GM12873 (cell line): ENCODE measurements around the gene INPP5A.

Experiments used
- TF ChIP-seq, protein P1 (sequence below): IDR thresholded peaks from 2 replicates; pipeline ENCODE4 v1.5.1; 2012; ENCODE audit warnings: low read depth, mild to moderate bottlenecking, moderate library complexity, low read length, control low read depth; ENCODE audit not compliant: insufficient read depth; ENCODE audit errors: missing control alignments

Gene INPP5A

DNA sequence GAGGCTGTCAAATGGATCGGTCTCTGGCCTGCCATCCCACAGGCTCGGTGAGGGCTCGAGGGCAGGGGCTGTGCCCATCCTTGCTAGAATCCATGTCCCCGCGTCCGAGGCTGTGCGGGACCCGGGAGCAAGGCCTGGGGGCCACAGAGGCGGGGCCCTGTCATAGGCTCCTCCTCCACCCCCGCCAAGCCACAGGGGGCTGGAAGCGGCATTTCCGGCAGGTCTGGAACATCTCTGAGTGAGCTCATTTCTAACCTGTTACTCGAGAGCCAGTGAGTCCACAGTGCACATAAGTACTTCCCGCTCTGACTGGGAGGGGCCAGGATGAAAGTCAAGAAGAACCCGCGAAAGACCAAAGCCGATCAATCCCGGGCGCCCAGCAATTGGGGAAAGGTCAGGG, 190.7 kb downstream of the INPP5A start:
- TF ChIP-seq, protein P1, sequence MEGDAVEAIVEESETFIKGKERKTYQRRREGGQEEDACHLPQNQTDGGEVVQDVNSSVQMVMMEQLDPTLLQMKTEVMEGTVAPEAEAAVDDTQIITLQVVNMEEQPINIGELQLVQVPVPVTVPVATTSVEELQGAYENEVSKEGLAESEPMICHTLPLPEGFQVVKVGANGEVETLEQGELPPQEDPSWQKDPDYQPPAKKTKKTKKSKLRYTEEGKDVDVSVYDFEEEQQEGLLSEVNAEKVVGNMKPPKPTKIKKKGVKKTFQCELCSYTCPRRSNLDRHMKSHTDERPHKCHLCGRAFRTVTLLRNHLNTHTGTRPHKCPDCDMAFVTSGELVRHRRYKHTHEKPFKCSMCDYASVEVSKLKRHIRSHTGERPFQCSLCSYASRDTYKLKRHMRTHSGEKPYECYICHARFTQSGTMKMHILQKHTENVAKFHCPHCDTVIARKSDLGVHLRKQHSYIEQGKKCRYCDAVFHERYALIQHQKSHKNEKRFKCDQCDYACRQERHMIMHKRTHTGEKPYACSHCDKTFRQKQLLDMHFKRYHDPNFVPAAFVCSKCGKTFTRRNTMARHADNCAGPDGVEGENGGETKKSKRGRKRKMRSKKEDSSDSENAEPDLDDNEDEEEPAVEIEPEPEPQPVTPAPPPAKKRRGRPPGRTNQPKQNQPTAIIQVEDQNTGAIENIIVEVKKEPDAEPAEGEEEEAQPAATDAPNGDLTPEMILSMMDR, result no peak

DNA sequence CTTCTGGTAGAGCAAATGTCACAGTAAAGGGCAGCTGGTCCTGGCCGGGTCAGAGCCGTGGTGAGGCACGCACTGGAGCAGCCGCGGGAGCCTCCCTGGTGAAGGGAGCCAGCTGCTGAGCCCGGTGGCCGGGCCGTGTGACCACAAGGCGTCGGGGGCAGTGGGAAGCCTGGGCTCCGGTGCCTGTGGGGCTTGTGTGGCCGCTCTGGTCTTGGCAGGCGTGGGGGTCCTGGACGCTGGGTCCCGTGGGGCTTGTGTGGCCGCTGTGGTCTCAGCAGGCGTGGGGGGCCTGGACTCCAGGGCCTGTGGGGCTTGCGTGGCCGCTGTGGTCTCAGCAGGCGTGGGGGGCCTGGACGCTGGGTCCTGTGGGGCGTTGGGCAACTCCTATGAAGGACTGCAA, 191.2 kb downstream of the INPP5A start:
- TF ChIP-seq, protein P1, result no peak

DNA sequence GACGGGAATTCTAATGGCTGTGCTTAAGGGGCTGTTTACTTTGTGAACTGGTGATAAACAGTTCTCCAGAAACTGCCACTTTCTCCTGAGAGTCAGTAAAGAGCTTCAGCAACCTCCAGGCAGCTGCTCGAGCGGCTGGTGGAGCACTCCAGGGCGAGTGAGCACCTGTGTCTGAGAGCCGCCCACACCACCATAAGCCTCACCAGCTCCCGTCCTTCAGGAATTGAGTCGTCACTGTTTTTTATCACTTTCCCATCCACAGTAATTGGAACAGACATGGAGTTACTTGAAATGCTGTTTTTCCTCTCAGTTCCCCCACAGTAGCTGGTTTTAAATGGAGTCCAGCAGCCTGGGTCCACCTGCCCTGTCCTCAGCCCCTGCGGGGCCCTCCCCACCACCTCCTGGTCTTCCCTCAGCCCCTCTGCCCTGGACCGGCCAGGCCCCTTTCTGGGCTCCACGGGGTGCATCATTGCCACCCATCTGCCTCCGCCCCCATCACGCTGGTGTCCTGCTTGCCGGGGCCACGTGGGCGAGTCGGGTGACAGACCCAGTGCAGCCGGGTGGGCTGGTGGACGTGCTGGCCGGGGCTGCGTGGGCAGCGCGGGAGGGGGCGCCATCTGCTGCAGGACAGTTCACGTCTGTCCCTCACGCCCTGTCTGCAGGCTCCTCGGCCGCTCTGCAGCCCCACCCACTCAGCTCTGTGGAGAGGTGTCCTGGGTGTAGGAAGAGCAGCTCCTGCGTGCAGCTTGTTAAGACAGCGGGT, 192.4 kb downstream of the INPP5A start:
- TF ChIP-seq, protein P1, result no peak

DNA sequence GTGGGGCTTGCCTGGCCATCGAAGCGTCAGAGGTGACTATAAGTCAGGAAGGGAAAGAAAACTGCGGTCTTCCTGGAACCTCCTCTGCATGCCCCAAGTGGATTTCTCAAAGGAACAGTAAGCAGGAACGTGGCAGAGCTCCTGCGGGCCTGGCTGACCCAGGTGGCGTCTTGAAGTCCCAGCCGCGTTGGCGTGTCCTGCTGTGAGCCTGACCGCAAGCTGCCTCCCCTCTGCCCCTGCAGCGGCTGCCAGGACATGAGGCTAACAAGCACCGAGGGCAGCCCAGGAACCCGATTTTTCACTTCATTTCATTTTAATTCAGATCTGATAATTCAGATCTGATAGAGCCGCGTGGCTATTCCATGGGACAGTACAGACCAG, 193.0 kb downstream of the INPP5A start:
- TF ChIP-seq, protein P1, result no peak

DNA sequence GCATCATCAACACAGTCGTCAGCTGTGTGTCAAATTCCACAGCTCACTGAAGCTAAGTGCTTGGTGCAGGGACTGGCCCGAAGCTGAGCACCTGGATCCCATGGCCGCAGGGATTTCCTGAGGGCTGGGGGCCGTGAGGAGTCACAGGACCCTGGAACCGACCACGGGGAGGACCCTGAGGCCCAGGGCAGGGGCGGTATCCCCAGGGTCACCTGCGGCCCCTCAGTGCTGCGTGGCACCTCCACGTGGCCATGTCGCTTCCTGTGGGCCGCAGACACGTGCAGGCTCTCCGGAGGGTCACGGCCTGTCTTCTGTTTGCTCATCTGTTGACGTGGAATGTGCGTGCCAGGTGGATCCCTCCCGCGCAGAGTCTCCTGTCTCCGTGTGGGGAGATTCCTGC, 194.9 kb downstream of the INPP5A start:
- TF ChIP-seq, protein P1, result no peak

DNA sequence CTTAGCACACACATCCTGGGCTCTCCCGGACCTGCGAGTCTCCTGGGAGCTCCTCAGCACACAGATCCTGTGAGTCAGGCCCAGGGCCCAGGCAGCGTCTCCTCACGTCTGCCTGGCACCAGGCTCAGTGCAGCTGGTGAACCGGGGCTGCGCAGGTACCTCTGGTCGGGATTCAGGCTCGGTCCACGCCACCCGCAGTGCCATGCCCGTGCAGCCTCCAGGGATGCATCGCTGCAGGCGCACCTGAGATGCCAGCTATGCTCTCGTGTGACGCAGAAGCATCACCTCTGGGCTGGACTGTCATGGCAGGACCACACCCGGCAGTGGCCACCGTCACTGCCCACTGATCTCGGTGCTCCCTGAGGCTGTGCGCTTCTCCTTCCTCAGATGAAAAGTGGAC, 196.3 kb downstream of the INPP5A start:
- TF ChIP-seq, protein P1, result no peak

DNA sequence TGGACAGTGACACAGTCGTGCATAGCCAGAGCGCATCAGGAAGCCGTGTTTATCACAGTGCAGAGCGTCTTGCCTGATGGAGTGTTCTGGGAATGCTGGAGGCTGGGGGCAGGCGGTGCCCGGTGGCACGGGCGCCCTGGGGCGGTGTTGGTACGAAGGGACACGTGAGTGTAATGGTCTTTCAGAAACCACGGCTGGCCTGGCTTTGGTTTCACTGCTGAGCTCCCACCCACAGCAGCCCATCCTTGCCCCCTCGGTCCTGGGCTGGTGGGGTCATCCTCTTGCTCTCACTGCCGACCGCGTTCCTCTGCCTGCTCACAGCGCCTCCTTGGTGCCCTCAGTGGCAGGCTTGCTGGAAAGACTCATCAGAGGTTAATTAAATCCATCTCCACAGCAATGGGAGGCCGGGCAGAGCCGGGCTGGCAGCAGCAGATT, 197.8 kb downstream of the INPP5A start:
- TF ChIP-seq, protein P1, result no peak

DNA sequence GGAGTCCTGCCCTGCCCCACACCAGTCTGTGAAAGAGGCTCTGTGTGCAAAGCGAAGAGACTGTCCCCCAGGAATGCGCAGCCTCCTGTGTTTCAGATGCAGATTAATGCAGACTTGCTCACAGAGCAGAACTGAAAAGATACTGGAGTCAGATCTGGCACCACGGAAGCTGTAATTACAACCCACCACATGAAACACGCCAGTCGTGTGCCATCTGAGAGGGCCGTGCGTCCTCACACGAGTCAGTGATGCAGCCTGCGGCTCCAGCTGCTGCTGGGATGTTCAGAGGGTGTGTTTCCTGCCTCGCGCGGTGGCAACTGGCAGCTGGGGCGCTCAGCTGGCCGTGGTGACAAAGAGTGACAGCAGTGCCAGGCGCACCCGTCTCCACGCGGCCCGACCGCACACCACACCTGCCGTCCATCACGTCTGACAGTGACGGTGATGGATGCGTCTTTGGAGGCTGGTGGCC, 198.4 kb downstream of the INPP5A start:
- TF ChIP-seq, protein P1, result no peak
